ENCODE measurements around the gene CAPN9.
"Not testable (repeated sequence)": the region's sequence is repeated elsewhere in the genome, so short reads cannot be mapped to it uniquely, and the experiment has no call there.

Gene CAPN9

DNA sequence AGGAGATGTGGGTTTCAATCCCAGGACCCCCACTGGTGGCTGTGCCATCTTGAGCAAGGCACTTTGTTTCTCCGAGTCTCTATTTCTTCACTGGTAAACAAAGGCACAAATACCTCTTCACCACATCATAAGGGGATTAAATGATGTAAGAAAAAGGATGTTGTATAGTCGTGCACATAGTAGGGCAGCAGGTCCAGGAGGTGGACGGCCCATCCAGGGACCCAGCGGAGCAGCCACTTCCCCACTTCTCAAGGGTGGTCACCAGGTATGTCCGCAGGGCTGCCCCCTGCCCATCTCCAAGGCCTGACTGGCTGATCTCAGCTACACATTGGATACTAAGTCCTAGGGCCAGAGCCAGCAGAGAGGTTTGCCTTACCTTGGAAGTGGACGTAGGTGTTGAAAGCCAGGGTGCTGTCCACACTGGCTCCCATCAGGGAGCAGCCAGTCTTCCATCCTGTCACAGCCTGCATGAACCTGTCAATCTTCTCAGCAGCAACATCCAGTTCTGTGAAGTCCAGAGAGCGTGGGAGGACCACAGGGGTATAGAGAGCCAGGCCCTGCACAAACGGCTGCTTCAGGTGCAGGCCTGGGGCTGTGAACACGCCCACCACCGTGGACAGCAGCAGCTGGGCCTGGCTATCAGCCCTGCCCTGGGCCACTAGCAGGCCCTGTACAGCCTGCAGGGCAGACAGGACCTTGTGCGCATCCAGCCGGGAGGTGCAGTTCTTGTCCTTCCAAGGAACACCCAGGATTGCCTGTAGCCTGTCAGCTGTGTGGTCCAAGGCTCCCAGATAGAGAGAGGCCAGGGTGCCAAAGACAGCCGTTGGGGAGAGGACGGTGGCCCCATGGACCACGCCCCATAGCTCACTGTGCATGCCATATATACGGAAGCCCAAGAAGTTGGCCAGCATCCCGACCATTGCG, 37.3 kb upstream of the CAPN9 start:
- no peak for DNase-seq (ENCODE audit: low read depth in 2 of 2)

DNA sequence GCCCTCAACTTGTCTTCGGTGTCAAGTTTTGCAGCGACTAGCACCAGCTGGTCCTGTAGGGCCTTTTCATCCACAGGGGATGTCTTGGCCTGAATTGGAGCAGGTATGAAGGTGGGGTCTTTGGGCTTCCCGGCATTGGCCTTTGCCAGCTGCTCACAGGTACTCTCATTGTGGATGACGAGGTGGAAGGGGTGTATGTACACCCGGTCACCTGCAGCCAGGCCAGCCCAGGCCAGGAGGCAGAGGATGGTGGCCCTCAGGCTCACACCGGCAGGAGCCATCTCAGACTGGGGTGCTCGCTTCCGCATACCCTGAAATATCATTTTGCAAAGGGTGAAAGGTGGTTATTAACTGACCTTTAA, 36.7 kb upstream of the CAPN9 start:
- no peak for DNase-seq (ENCODE audit: low read depth in 2 of 2)

DNA sequence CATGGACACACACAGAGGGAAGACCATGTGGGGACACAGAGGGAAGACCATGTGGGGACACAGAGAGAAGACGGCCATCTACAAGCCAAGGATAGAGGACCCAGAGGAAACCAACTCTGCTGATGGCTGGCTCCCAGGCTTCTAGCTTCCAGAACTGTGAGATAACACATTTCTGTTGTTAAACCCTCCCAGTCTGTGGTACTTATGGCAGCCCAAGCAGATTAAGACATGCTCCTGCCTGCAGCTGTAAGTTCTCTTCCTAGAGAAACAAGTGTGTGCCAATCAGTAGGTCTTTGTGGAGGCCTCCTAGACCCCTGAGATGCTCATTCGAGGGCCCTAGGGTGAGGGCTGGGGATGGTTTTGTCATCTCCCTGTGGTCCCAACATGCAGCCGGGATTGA, 35.9 kb upstream of the CAPN9 start:
- no peak for DNase-seq (ENCODE audit: low read depth in 2 of 2)

DNA sequence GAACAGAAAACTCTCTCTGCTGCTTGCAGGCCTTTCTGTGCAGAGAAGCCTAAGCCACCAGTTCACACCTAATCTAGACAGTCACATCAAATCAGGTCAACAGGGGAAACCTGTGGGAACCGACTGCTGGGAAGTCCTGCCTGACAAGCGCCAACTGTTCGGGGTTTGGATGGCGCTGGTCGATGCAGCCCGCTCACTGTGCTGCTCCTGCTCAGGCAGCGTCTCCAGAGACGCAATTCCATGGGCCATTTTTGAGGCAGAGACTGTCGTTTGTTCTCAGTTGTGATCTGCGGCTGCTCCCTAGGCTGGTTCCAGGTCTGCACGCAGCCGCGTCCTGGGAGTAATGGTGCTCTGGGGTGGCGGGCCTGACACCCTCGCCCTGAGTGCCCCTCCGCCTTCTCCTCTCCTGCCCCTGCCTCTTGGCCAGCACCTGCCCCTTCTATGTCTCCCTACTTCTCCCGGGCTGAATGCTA, 34.7 kb upstream of the CAPN9 start:
- no peak for DNase-seq (ENCODE audit: low read depth in 2 of 2)

DNA sequence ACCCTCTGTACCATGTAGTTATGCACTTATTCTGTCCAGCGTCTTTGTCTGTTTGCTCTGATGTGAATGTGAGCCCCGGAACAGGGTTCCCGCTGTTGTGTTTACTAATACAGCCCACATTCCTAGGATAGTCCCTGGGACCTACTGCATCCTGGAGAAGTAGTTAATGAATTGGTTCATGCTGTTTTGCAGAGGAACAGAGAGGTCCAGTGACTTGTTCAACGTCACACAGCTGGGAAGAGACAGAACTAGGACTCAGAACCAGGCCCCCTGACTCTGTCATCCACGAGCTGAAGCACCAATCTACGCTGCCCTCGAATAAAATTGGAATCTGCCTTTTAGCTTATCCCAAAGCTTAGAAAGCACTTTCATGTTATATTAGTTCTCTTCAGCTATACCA, 34.0 kb upstream of the CAPN9 start:
- no peak for DNase-seq (ENCODE audit: low read depth in 2 of 2)

DNA sequence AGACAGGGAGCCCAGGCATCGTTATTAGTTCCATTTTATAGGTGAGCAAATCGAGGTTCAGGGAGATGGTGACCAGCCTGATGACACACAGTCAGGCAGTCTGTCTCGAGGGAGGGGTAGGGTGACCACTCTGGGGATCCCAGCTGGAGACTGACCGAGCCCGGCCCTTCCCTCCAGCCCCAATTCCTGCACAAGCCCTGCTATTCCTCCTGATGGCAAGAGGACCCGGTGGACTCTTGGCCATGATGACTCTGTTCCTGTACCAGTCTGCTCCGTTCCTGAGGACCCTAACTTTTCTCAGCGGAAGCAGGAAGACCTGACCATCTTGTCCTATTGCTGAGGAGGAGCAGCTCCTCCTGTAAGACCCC, 33.7 kb upstream of the CAPN9 start:
- DNase-seq (ENCODE audit: low read depth in 2 of 2), result no peak

DNA sequence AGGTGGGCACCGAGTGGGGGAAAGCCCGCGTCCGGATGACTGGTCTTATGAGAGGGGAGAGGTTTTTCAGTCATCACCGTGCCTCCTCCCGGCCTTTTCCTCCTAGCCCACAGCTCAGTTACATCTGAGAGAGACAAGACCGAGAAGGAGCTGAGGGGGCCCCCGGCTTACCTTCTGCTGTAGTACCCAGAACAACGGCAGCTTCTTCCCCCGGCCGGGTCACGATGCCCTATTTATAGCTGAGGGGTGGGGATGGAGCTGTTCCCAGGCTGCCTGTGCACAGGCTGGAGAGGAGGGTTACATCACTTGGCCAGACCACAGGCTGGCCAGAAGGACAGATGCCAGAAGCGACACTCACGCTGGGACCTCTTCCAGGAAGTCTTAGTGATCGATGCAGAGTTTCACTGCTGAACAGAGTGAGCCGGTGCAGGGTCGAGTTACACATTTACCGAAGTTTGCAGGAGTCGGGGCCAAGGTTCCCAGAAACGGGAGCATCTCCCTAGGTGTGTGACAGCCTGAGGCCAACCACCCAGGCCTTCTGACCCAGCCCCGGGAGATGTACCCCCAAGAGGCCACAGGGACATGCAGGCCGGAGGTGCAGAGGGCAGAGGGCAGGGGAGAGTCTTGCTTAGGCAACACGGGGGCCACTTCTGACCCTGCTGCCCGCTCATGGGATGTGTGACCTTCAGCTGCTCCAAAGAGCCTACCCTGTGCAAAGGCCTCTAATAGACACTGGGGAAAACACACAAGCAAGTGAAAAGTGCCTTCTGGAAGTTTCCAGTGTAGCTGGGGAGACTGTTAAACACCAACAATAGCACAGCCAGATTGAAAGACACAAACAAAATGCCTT, 33.0 kb upstream of the CAPN9 start, which contains the start of gene AGT:
Gene AGT (minus strand): TSS at position 208 of the 850 bp plus-strand sequence. CDS start 3,299 bp downstream, outside the sequence.
- DNase-seq (ENCODE audit: low read depth in 2 of 2), result peak; percentile 23 to 30

DNA sequence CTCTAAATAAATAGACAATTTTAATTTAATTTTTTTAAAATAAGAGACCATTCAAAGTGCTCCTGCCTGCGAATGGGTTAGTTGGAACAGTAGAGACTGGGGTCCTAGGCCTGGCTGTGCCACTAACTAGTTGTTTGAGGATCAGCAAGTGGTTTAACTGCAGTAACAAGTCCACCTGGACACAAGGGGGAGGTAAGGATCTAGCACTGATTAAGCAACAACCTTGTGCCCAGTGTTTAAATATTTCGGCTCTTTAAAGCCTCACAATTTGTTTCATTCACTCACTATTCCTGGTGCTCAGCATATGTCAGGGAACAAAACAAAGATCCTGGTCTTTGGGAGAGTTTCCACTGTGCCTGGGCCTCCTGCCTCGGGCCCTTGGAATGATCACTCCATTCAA, 31.7 kb upstream of the CAPN9 start:
- no peak for DNase-seq (ENCODE audit: low read depth in 2 of 2)

DNA sequence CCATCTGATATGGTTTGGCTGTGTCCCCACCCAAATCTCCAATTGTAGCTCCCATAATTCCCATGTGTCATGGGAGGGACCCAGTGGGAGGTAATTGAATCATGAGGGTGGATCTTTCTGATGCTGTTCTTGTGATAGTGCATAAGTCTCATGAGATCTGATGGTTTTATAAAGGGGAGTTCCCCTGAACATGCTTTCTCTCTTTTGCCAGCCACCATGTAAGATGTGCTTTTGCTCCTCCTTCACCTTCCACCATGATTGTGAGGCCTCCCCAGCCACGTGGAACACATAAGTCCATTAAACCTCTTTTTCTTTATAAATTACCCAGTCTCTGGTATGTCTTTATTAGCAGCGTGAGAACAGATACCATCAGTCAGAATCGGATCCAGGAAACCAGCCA, 30.7 kb upstream of the CAPN9 start:
- not testable (repeated sequence) for DNase-seq (ENCODE audit: low read depth in 2 of 2)

DNA sequence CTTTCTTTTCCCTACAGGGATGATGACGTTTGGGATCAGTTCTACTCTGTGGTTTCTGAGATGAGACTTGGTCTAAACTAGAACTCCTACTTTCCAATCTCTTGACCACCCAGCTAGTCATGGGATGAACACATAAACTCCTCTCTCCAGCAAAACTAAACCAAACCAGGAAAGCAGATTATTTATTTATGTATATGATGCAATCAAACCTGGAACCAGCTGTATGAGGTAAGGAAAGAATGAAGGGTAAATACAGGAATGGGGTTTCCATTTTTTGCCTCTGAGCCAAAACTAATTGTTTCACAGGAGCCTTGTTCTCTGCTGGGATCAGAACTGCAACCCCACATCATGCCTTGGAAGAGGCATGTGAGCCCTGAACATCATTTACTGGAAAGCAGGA, 29.9 kb upstream of the CAPN9 start:
- DNase-seq (ENCODE audit: low read depth in 2 of 2), result peak; percentile 6 to 9

DNA sequence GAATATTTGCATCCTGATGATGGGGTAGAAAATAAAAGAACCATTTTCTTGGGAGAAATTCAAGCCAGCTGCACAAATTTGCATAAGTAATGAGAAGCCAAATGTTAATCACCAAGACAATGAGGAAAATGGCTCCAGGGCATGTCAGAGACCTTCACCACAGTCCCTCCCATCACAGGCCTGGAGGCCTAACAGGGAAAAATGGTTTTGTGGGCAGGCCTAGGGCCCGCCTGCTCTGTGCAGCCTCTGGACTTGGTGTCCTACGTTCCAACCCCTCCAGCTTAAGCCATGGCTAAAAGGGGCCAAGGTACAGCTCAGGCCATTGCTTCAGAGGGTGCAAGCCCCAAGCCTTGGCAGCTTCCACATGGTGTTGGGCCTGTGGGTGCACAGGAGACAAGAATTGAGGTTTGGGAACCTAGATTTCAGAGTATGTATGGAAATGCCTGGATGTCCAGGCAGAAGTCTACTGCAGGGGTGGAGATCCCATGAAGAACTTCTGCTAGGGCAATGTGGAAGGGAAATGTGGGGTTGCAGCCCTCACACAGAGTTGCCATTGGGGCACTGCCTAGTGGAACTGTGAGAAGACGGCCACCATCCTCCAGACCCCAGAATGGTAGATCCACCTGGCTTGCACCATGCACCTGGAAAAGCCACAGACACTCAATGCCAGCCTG, 25.2 kb upstream of the CAPN9 start:
- not testable (repeated sequence) for DNase-seq (ENCODE audit: low read depth in 2 of 2)

DNA sequence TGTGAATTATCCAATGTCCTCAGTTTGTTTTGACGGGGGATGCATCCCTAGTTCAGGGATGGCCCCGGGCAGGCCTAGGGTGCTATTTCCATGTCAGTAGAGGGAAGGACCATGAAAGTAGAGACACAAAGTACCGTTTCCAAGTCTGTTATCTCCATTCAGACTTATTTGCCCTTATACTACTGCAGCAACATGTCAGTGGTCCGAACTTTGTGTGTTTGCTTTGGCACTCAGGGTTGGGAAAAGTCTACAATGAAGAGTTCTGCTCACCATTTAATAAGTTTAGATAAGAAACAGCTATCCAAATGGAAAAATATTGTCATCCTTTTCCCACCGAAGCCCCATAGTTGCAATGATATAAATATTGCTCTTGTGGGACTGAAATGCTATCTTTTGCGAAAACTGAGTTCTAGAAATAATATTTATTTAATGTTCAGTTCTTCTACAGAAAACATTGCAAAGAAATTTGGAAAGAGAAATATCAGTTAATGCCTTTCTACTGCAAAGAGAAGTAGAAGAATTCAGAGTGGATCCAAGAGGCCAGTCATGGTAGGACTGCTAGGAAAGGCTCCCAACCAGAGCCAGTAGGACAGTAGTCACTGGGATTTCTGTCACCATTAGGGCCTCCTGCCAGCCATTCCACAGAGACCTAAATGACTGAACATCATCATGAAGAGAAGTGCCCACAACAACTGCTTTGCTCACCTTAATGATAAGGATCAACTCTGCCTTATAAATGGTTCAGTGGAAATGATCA, 21.8 kb upstream of the CAPN9 start:
- no peak for DNase-seq (ENCODE audit: low read depth in 2 of 2)

DNA sequence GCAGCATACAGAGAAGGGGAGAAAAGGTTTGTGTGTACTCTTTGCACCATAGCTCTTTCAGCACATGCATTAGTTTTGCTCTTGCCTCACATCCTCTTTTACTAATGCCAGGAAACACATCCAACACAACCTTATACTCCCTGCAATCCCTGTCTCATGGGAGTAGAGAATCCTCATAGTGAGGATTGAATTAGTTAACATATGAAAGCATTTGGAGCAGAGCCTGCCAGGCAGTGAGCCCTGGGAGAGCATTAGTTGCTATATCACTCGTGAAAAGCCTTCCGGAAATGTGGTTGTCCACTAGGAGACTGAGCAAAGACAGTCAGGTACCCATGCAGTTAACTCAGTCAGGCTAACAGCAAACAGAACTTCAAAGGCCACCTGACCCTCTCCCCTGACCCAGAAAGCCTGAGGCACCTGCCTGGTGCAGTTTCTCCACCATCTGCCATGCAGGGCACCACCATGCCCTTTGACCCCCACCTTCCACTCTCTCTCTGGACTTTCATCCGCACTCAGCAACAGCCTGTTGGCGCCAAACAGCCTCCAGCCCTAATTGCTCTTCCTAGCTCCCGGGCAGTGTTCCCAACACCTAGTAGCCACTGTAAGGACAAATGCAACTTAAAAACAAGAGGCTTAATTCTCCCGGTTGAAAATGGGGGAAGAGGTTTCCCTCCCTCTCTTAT, 18.3 kb upstream of the CAPN9 start:
- DNase-seq (ENCODE audit: low read depth in 2 of 2), result peak; percentile 16 to 28

DNA sequence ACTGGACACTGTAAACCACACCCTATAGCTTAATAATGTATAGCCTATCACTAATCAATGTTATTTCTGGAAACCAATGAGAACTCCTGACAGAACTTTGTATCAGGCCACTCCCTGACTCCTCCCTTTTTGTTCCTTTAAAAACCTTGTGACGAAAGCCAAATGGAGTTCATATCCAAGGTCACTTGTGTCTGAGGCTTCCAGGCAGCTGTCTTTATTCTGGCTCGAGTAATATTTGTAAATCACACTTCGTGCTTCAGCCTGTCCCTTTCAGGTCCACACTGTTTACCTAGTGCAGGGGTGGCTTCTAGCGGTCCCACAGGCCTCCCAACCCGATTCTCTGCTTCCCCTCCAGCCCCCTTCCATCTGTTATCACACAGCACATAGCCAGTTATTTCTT, 16.2 kb upstream of the CAPN9 start:
- no peak for DNase-seq (ENCODE audit: low read depth in 2 of 2)

DNA sequence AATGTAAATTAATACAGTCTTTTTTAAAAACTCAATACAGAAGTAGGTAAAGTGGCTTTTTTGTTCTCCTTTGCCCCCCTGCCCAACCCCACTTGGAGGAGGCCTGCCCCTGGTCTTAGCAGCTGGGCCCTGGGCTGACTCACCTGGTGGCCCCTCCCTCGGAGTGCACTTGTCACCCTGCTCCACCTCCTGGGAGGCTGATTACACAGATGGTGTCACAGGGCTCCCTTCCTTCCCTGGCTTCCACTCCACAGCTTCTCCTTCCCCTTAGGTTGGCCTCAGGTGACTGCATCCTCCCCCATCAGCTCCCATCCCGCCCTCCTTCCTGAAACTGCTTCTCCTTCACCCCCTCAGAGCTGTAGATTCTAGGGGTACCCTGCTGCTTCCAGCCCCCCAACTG, 11.7 kb upstream of the CAPN9 start:
- DNase-seq (ENCODE audit: low read depth in 2 of 2), result no peak

DNA sequence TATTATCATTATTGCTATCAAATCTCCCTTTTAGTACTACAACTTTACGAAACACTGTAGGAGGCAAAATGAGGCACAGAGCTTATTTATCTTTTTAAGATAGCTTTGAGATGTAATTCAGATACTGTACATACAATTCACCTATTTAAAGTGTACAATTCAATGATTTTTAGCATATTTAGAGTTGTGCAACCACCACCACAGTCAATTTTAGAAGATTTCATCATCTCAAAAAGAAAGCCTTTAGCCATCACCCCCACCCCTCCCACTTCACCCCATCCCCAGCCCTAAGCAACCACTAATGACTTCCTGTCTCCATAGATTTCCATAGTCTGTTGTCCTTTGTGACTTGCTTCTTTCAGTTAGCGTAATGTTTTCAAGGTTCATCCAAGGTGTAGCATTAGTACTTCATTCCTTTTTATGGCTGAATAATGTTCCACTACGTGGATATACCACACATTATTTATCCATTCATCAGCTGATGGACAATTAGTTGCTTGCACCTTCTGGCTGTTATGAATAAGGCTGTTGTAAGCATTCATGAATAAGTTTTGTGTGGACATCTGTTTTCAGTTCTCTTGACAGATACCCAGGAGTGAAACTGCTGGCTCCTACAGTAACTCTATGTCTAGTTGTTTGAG, 9.4 kb upstream of the CAPN9 start:
- no peak for DNase-seq (ENCODE audit: low read depth in 2 of 2)

DNA sequence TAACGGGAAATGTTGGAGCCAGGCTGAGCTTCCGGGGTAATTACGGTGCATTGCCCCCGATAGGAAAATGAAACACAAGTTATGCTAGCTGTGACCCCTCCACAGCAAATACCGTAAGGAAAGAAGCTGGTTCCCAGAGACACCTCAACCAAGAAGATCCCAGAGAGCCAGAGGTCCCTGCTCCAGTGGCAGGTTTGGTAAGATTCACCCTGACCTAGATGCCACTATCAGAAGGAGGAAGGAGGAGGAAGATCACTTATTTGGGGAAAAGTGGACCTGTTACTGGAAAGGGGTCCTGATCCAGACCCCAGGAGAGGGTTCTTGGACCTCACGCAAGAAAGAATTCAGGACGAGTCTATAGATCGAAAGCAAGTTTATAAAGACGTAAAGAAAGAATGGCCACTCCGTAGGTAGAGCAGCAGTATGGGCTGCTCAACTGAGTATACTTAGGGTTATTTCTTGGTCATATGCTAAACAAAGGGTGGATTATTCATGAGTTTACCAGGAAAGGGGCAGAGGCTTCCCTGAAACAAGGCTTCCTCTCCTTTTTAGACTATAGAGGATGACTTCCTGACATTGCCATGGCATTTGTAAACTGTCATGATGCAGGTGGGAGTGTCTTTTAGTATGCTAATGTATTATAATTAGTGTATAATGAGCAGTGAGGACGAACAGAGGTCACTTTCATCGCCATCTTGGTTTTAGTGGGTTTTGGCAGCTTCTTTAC, 7.5 kb upstream of the CAPN9 start:
- DNase-seq (ENCODE audit: low read depth in 2 of 2), result no peak

DNA sequence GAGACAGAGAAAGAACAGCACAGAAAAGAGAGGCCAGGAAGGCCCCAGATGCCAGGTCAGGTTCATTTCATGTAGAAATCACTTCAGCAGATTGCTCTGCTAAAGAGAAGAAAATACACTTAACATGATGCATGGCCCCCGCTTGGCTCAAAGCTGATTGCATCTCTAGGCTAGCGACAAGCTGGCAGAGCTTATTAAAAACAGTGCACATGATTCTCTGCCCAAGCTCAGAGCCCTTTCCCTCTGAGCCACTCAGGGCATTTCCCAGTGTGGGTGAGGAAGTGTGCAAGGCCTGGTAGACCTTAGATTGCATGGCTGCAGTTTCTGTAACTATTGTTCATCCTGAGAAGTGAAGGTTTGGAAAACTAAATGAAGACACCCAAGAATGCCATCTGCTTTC, 3.3 kb upstream of the CAPN9 start:
- no peak for DNase-seq (ENCODE audit: low read depth in 2 of 2)

DNA sequence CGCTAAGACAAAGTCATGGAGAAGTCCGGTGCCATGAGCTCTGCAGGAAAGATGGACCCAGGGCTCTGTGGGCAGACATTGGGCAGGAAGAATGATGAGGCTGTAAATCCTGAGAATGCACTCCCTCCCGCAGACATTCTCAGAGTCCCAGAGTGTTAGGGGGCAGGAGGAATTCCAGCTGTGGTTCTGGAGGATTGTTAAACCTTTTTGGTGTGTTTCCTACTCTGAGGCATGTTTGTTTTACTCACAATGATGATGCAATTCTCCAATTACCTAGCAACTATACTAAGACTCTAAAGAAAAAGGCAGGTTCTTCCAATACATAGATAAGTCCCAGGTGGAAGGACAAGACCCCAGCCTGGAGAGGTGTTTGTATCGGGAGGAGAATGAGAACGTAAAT, 2.8 kb upstream of the CAPN9 start:
- peak; percentile 25 to 43 for DNase-seq (ENCODE audit: low read depth in 2 of 2)

DNA sequence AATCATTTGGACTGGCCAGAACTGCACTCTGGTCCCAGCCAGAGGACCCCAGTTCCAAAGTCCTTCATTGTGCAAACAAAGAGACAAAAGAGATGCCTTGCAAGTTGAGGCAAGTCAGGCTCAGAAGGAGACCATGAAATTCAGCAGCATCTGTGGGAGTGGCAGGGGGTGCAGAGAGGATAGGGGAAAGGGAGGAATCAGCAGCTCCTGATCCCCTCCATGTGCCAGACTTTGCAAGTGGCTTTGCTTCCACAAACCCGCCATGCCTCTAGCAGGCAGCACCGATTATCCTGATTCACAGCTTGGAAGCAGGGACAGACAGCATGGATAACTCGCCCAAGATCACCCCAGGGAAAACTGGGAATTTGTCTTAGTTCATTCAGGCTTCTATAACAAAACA, 2.1 kb upstream of the CAPN9 start:
- no peak for DNase-seq (ENCODE audit: low read depth in 2 of 2)
